Measurements from ENCODE around the gene FAM193A. TPM values are rescaled to one million over a fixed set of nuclear protein-coding genes. Genes with fewer than 3 reads are reported as not detected.
"Not testable (repeated sequence)": the region's sequence is repeated elsewhere in the genome, so short reads cannot be mapped to it uniquely, and the experiment has no call there.

FAM193A gene
- total RNA-seq, 6 donors from 2014 or later = 23.7 to 87.0 (median 27.1) TPM

DNA sequence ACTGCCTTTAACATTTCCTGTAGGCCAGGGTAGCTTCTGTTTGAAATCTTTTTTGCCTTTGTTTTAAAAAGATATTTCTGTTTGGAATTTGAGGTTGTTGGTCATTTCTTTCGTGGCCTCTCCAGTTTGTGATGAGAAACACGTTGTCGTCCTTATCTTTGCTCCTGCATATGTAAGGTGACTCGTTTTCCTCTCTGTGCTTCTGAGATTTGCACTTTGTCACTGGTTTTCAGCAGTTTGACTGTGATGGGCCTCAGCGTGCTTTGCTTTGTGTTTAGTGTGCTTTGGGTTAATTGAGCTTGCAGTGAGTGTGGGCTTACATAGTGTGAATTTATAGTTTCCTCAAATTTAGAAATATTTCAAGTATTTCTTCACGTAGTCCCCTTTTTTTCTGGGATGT is 81.5 kb downstream of the FAM193A start:
- H3K4me1 ChIP-seq = peaks cover 0 to 15% (median 3%) of the 10 kb centered on the region in 4 donors
- WGBS, 2 donors = 77 to 88% methylated on average over 6 of the region's 6 CpGs
- no peak overlapping the region for H3K27ac ChIP-seq
- no peaks in the 10 kb centered on the region for H3K36me3 ChIP-seq
- no peak for ATAC-seq (ENCODE audit: low FRiP score in 2 of 2)
- no peak for DNase-seq
- no peaks in the 10 kb centered on the region for H3K9me3 ChIP-seq
- no peak overlapping the region for H3K4me3 ChIP-seq
- H3K27me3 ChIP-seq = no peaks in the 10 kb centered on the region
- TF ChIP-seq POLR2A (IDR thresholded peaks at IDR 0.05) (no peak), EP300 (IDR thresholded peaks at IDR 0.05) (no peak), POLR2AphosphoS5 (IDR thresholded peaks at IDR 0.05) (no peak)
- TF ChIP-seq, protein P1, sequence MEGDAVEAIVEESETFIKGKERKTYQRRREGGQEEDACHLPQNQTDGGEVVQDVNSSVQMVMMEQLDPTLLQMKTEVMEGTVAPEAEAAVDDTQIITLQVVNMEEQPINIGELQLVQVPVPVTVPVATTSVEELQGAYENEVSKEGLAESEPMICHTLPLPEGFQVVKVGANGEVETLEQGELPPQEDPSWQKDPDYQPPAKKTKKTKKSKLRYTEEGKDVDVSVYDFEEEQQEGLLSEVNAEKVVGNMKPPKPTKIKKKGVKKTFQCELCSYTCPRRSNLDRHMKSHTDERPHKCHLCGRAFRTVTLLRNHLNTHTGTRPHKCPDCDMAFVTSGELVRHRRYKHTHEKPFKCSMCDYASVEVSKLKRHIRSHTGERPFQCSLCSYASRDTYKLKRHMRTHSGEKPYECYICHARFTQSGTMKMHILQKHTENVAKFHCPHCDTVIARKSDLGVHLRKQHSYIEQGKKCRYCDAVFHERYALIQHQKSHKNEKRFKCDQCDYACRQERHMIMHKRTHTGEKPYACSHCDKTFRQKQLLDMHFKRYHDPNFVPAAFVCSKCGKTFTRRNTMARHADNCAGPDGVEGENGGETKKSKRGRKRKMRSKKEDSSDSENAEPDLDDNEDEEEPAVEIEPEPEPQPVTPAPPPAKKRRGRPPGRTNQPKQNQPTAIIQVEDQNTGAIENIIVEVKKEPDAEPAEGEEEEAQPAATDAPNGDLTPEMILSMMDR (IDR thresholded peaks at IDR 0.05) = no peak

DNA sequence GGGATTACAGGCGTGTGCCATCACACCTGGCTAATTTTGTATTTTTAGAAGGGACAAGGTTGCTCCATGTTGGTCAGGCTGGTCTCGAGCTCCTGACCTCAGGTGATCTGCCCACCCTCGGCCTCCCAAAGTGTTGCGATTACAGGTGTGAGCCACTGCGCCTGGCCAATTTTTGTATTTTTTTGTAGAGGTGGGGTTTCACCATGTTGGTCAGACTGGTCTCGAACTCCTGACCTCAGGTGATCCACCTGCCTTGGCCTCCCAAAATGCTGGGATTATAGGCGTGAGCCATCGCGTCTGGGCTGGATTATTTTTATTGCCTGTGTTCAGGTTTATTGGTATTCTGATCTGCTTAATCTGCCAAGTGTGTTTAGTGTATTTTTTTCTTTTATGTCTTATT is 82.3 kb downstream of the FAM193A start:
- not testable (repeated sequence) for H3K27me3 ChIP-seq; H3K36me3 ChIP-seq; H3K4me3 ChIP-seq; DNase-seq; H3K27ac ChIP-seq; ATAC-seq (ENCODE audit: low FRiP score in 2 of 2); H3K9me3 ChIP-seq
- peaks cover 0 to 15% (median 3%) of the 10 kb centered on the region in 4 donors for H3K4me1 ChIP-seq
- WGBS, 2 donors = 94 to 99% methylated on average over 9 of the region's 9 CpGs

- no peaks in the 10 kb centered on the region for H3K36me3 ChIP-seq
- no peak for DNase-seq
- peaks cover 0 to 15% (median 3%) of the 10 kb centered on the region in 4 donors for H3K4me1 ChIP-seq
- no peak for TF ChIP-seq POLR2A (IDR thresholded peaks at IDR 0.05)
- WGBS, 2 donors = 92 to 97% methylated on average over 8 of the region's 8 CpGs
- H3K27ac ChIP-seq = no peak overlapping the region
- H3K27me3 ChIP-seq = no peaks in the 10 kb centered on the region
- no peaks in the 10 kb centered on the region for H3K9me3 ChIP-seq
- no peak overlapping the region for H3K4me3 ChIP-seq
- no peak for ATAC-seq (ENCODE audit: low FRiP score in 2 of 2)
Measured at GRCh38 chr4:2619459-2619858, 83.0 kb downstream of the FAM193A start.

DNA sequence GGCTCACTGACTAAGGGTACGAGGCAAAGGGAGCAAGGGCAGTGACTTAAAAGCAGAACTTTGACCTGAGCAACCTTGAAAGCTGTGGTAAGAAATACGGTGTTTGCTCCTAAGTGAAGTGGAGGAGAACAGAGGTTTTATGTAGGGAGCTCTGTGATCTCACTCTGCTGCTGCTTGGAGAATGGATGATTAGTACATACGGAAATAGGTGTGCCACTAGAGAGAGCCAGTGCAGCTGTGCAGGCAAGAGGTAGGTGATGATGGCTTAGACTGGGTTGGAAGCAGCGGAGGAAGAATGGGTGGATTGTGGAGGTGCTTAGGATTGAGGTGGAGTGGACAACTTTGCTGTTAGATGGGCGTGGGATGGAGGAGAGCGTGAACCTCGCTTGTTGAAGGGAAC is 85.0 kb downstream of the FAM193A start:
- Histone ChIP-seq H3K36me3 (peaks cover 0 to 12% (median 7%) of the 10 kb centered on the region in 4 donors), H3K9me3 (no peaks in the 10 kb centered on the region), H3K4me1 (peaks cover 0 to 9% (median 3%) of the 10 kb centered on the region in 4 donors), H3K27ac (no peak overlapping the region), H3K4me3 (no peak overlapping the region), H3K27me3 (no peaks in the 10 kb centered on the region)
- 92 to 93% methylated on average over 7 of the region's 7 CpGs for WGBS, 2 donors
- DNase-seq = no peak
- TF ChIP-seq, protein P1 (IDR thresholded peaks at IDR 0.05) = no peak
- TF ChIP-seq POLR2A (IDR thresholded peaks at IDR 0.05) (no peak), EP300 (IDR thresholded peaks at IDR 0.05) (no peak), POLR2AphosphoS5 (IDR thresholded peaks at IDR 0.05) (no peak)
- ATAC-seq (ENCODE audit: low FRiP score in 2 of 2) = no peak

- DNase-seq (no peak), ATAC-seq (ENCODE audit: low FRiP score in 2 of 2) (no peak)
- Histone ChIP-seq H3K27me3 (no peaks in the 10 kb centered on the region), H3K36me3 (peaks cover 0 to 29% (median 20%) of the 10 kb centered on the region in 4 donors), H3K9me3 (no peaks in the 10 kb centered on the region), H3K27ac (no peak overlapping the region), H3K4me3 (no peak overlapping the region), H3K4me1 (peaks cover 0 to 9% (median 3%) of the 10 kb centered on the region in 4 donors)
- WGBS, 2 donors = 87 to 98% methylated on average over 5 to 6 of the region's 6 CpGs
- TF ChIP-seq POLR2AphosphoS5 (IDR thresholded peaks at IDR 0.05) (no peak), EP300 (IDR thresholded peaks at IDR 0.05) (no peak), POLR2A (IDR thresholded peaks at IDR 0.05) (no peak)
- TF ChIP-seq, protein P1 (IDR thresholded peaks at IDR 0.05) = no peak
Measured at GRCh38 chr4:2623442-2623841, 87.0 kb downstream of the FAM193A start.

DNA sequence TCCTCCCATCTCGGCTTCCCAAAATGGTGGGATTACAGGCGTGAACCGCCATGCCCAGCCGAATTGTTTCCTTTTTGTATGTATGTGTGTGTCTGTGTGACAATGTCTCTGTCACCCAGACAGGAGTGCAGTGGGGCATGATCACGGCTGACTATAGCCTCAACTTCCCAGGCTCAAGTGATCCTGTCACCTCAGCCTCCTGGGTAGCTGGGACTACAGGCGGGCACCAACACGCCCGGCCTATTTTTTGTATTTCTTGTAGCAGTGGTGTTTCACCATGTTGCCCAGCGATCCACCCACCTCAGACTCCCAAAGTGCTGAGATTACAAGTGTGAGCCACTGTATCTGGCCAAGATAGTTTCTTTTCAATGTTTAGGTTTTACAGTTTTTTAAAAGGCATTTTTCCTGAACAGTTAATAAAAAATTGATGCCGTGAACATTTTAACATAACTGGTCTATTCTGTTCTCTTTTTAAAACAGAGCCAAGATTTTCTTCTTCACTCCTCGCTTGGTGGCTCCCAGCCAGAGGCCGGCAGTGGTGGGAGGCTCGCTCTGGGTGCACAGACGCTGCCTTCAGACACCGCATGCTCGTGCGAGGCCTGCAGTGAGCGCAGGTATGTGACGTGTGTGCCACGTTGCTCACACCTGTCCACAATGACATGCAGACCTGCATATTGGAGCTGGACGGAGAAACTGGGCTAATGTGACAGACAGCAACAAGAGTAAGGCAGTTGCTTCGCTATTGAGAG is 88.5 kb downstream of the FAM193A start:
- 79 to 83% methylated on average over 21 to 22 of the region's 22 CpGs for WGBS, 2 donors
- peaks cover 0 to 2% (median 0%) of the 10 kb centered on the region in 4 donors for H3K4me1 ChIP-seq
- no peak overlapping the region for H3K4me3 ChIP-seq
- no peaks in the 10 kb centered on the region for H3K9me3 ChIP-seq
- ATAC-seq (ENCODE audit: low FRiP score in 2 of 2) (no peak), DNase-seq (no peak)
- H3K27me3 ChIP-seq = no peaks in the 10 kb centered on the region
- peaks cover 0 to 39% (median 21%) of the 10 kb centered on the region in 4 donors for H3K36me3 ChIP-seq
- TF ChIP-seq, protein P1 (IDR thresholded peaks at IDR 0.05) = no peak
- TF ChIP-seq POLR2A (IDR thresholded peaks at IDR 0.05) = no peak
- no peak for TF ChIP-seq EP300 (IDR thresholded peaks at IDR 0.05)
- TF ChIP-seq POLR2AphosphoS5 (IDR thresholded peaks at IDR 0.05) = no peak
- no peak overlapping the region for H3K27ac ChIP-seq
